Gastrocnemius medialis (tissue), 4 donors: ENCODE measurements around the gene PCDH8. TPM values are rescaled to one million over a fixed set of nuclear protein-coding genes. Genes with fewer than 3 reads are reported as not detected.

ENCODE experiments used
- ATAC-seq, 2 donors: fragments of 150-250 bp; one replicate each; pipeline ENCODE4 v1.9.1; 2016
- DNase-seq, 2 donors: peaks; one replicate each; pipeline ENCODE4 v3.0.0-alpha.2; 2019
- H3K27ac ChIP-seq, 4 donors: fragments of 200-600 bp; sonication (generic); 1 replicate in 1 of 4; 2 replicates in 3 of 4; pipeline ENCODE4 v1.5.1; 2016 to 2018; ENCODE audit warnings: mild to moderate bottlenecking in 2 of 4, moderate library complexity in 1 of 4
- H3K27me3 ChIP-seq, 3 donors: fragments of 200-600 bp; sonication (generic) in 2 of 3; 1 replicate in 1 of 3; 2 replicates in 2 of 3; pipeline versions ENCODE4 v1.5.1 to v1.6.0; 2016 to 2019; ENCODE audit warnings: mild to moderate bottlenecking in 1 of 3, moderate library complexity in 1 of 3
- H3K36me3 ChIP-seq, 2 donors: fragments of 200-600 bp; sonication (generic) in 1 of 2; one replicate each; pipeline ENCODE4 v1.5.1; 2017 to 2018
- H3K4me1 ChIP-seq, 2 donors: fragments of 200-600 bp; sonication (generic) in 1 of 2; one replicate each; pipeline ENCODE4 v1.5.1; 2016 to 2017; ENCODE audit warnings: mild to moderate bottlenecking in 2 of 2
- H3K4me3 ChIP-seq, 4 donors: fragments of 200-600 bp; sonication (generic) in 3 of 4; 1 replicate in 1 of 4; 2 replicates in 3 of 4; pipeline ENCODE4 v1.5.1; 2016 to 2019; ENCODE audit warnings: mild to moderate bottlenecking in 2 of 4
- H3K9me3 ChIP-seq, 3 donors: fragments of 200-600 bp; sonication (generic) in 2 of 3; 1 replicate in 1 of 3; 2 replicates in 2 of 3; pipeline ENCODE4 v1.5.1; 2016 to 2019
- CTCF ChIP-seq, 5 experiments: fragments of 450-650 bp in 3 of 5; fragments of 200-600 bp in 2 of 5; sonication (generic) in 2 of 5; IDR thresholded peaks in 4 of 5; conservative IDR thresholded peaks in 1 of 5; 1 replicate in 4 of 5; 2 replicates in 1 of 5; pipeline ENCODE4 v1.5.1; 2016 to 2019; ENCODE audit warnings: antibody characterized with exemption in 5 of 5, mild to moderate bottlenecking in 3 of 5, moderate library complexity in 3 of 5
- POLR2A ChIP-seq, 2 donors: fragments of 450-650 bp; IDR thresholded peaks; one replicate each; pipeline ENCODE4 v1.6.1; 2017; ENCODE audit warnings: antibody characterized with exemption in 2 of 2, mild to moderate bottlenecking in 2 of 2, moderate library complexity in 2 of 2
- in situ Hi-C, 4 donors: fragments of 200-750 bp; cut with MboI; loops; one replicate each; pipeline versions ENCODE4 v1.15.0 to v1.8.0; 2017; ENCODE audit warnings: low sequenced_read_pairs in 4 of 4
- intact Hi-C: fragments of 100-400 bp; cut with DNase I; formaldehyde crosslinking; loops from one replicate; pipeline ENCODE4 v1.15.1; 2023; ENCODE audit warnings: low total_unique reads
- total RNA-seq, 4 donors: library from RNA; depleted of rRNA; stranded (reverse); fragments of >200 nt; gene quantifications; one replicate each; pipeline versions ENCODE4 v1.1.0 to v1.2.3, GENCODE V29; 2016

PCDH8 gene
- total RNA-seq, 4 donors from 2014 or later = 0.39 TPM; not detected in 3

- Histone ChIP-seq H3K4me3 (no peak overlapping the region), H3K36me3 (no peaks in the 10 kb centered on the region), H3K27me3 (no peaks in the 10 kb centered on the region), H3K9me3 (no peaks in the 10 kb centered on the region), H3K4me1 (no peaks in the 10 kb centered on the region), H3K27ac (no peak overlapping the region)
- no peak for DNase-seq
- in situ Hi-C loops = no loop called here
- TF ChIP-seq CTCF (IDR thresholded peaks at IDR 0.05 in 4 of 5, conservative IDR thresholded peaks at IDR 0.05 in 1 of 5) (no peak), POLR2A (IDR thresholded peaks at IDR 0.05) (no peak)
- ATAC-seq = no peak
- intact Hi-C loops = no loop called here
Observed at GRCh38 chr13:52891706-52892105, 43.3 kb upstream of the PCDH8 start.

GRCh38 chr13:52887165-52887564 is 38.7 kb upstream of the PCDH8 start:
- H3K36me3 ChIP-seq = no peaks in the 10 kb centered on the region
- no peak overlapping the region for H3K27ac ChIP-seq
- no peak for ATAC-seq
- no peaks in the 10 kb centered on the region for H3K4me1 ChIP-seq
- no peaks in the 10 kb centered on the region for H3K27me3 ChIP-seq
- in situ Hi-C loops = no loop called here
- TF ChIP-seq POLR2A (IDR thresholded peaks at IDR 0.05) = no peak
- TF ChIP-seq CTCF (IDR thresholded peaks at IDR 0.05 in 4 of 5, conservative IDR thresholded peaks at IDR 0.05 in 1 of 5) = no peak
- intact Hi-C loops = no loop called here
- no peak for DNase-seq
- H3K4me3 ChIP-seq = no peak overlapping the region
- no peaks in the 10 kb centered on the region for H3K9me3 ChIP-seq

GRCh38 chr13:52885141-52885540 is 36.7 kb upstream of the PCDH8 start:
- intact Hi-C loops (no loop called here), in situ Hi-C loops (no loop called here)
- H3K36me3 ChIP-seq = no peaks in the 10 kb centered on the region
- no peaks in the 10 kb centered on the region for H3K9me3 ChIP-seq
- H3K27me3 ChIP-seq = no peaks in the 10 kb centered on the region
- TF ChIP-seq CTCF (IDR thresholded peaks at IDR 0.05 in 4 of 5, conservative IDR thresholded peaks at IDR 0.05 in 1 of 5) (no peak), POLR2A (IDR thresholded peaks at IDR 0.05) (no peak)
- no peaks in the 10 kb centered on the region for H3K4me1 ChIP-seq
- no peak for ATAC-seq
- no peak for DNase-seq
- H3K4me3 ChIP-seq = no peak overlapping the region
- no peak overlapping the region for H3K27ac ChIP-seq

- Histone ChIP-seq H3K9me3 (no peaks in the 10 kb centered on the region), H3K4me3 (no peak overlapping the region), H3K4me1 (no peaks in the 10 kb centered on the region), H3K27ac (no peak overlapping the region), H3K27me3 (no peaks in the 10 kb centered on the region), H3K36me3 (no peaks in the 10 kb centered on the region)
- TF ChIP-seq CTCF (IDR thresholded peaks at IDR 0.05 in 4 of 5, conservative IDR thresholded peaks at IDR 0.05 in 1 of 5) = no peak
- no peak for TF ChIP-seq POLR2A (IDR thresholded peaks at IDR 0.05)
- in situ Hi-C loops = no loop called here
- intact Hi-C loops = no loop called here
- no peak for ATAC-seq
- no peak for DNase-seq
Observed at GRCh38 chr13:52884429-52885010, 36.1 kb upstream of the PCDH8 start.

- Histone ChIP-seq H3K27ac (no peak overlapping the region), H3K4me3 (no peak overlapping the region), H3K4me1 (no peaks in the 10 kb centered on the region), H3K9me3 (no peaks in the 10 kb centered on the region), H3K27me3 (no peaks in the 10 kb centered on the region), H3K36me3 (no peaks in the 10 kb centered on the region)
- in situ Hi-C loops (no loop called here), intact Hi-C loops (no loop called here)
- DNase-seq (no peak), ATAC-seq (no peak)
- no peak for TF ChIP-seq POLR2A (IDR thresholded peaks at IDR 0.05)
- TF ChIP-seq CTCF (IDR thresholded peaks at IDR 0.05 in 4 of 5, conservative IDR thresholded peaks at IDR 0.05 in 1 of 5) = no peak
Observed at GRCh38 chr13:52882785-52883184, 34.3 kb upstream of the PCDH8 start.
